ENCODE results near the gene RALBP1.
"Not testable (repeated sequence)": the region's sequence is repeated elsewhere in the genome, so short reads cannot be mapped to it uniquely, and the experiment has no call there.

Gene RALBP1

DNA sequence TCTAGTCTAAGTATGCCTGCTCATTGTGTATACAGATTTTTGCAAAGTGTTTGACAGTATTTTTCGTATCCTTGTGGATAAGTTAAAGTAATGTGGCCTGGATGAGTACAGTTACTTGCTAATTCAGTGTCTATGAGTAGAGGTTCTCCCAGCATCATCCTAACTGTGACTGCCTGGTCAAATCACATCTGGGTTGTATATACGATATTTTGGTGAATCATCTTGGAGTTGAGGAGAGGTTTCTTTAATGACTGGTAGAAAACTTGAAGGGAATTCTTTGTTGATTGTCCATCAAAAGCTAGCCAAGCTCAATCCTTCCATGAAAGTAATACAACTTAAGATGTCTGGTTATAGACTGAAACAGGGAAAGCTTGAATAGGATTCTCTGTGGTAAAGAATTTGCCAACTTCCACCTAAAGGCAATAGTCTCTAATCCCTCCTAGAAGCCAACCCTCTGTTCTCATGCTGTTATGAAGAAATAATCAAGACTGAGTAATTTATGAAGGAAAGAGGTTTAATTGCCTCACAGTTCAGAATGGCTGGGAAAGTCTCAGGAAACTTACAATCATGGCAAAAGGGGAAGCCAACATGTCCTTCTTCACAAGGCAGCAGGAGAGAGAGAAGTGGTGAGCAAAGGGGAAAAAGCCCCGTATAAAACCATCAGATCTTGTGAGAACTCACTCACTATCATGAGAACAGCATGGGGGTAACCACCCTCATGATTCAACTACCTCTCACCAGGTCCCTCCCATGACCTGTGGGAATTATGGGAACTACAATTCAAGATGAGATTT is 19.4 kb upstream of the RALBP1 start:
- no peak for DNase-seq

DNA sequence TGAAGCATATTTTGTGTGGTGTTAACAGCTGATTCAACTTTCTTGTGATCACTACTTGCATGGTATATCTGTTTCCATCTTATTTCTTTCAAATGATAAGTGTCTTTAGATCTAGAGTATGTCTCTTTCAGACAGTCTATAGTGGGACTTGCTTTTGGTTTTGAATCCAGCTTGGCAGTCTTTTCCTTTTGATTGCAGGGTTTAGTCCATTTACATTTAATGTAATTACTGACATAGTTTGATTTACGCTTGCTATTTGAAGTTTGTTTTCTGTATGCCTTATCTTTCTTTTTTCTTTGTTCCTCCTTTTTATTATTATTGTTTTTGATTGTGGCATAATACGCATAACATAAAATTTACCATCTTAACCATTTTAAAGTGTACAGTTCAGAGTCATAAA is 9.2 kb upstream of the RALBP1 start:
- DNase-seq = no peak

DNA sequence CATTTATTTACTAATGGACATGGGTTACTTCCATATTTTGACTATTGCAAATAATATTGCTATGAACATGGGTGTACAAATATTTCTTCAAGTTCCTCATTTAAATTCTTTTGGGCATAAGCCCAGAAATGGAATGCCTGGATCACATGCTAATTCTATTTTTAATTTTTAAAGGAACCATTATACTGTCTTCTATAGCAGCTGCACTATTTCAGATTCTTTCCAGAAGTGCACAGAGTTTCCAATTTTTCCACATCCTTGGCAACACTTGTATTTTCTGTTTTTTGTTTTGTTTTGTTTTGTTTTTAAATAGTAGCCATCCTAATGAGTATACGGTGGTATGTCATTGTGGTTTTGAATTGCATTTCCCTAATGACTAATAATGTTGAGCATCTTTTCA is 8.5 kb upstream of the RALBP1 start:
- no peak for DNase-seq

DNA sequence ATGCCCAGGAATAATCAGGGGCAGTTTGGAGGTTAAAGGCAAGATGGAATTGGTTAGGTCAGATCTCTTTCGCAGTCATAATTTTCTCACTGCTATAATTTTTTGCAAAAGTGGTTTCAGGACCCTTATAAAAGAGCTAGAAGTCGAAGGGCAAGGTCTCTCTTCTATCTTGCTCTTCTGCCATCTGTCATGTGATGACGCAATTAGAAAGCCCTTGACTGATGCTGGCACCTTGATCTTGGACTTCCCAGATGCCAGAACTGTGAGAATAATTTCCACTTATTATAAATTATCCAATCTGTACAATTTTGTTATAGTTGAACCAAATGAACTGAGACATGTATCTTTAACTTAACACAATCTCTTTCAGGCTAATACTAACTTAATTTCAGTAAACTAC is 6.3 kb upstream of the RALBP1 start:
- DNase-seq = no peak

DNA sequence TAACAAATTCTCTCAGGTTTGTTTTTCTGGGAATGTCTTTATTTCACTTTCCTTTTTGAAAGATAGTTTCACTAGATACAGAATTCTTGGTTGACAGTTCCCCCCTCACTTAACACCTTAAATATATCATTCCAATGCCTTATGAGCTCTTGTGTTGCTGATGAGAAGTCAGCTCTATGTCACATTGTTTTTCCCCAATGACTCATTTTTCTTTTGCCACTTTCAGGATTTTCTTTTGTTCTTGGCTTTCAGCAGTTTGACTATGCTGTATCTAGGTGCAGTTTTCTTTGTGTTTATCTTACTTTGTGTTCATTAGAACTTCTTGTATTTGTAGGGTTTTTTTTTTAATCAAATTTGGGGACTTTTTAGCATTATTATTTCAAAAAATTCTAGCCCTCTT is 5.6 kb upstream of the RALBP1 start:
- no peak for DNase-seq

DNA sequence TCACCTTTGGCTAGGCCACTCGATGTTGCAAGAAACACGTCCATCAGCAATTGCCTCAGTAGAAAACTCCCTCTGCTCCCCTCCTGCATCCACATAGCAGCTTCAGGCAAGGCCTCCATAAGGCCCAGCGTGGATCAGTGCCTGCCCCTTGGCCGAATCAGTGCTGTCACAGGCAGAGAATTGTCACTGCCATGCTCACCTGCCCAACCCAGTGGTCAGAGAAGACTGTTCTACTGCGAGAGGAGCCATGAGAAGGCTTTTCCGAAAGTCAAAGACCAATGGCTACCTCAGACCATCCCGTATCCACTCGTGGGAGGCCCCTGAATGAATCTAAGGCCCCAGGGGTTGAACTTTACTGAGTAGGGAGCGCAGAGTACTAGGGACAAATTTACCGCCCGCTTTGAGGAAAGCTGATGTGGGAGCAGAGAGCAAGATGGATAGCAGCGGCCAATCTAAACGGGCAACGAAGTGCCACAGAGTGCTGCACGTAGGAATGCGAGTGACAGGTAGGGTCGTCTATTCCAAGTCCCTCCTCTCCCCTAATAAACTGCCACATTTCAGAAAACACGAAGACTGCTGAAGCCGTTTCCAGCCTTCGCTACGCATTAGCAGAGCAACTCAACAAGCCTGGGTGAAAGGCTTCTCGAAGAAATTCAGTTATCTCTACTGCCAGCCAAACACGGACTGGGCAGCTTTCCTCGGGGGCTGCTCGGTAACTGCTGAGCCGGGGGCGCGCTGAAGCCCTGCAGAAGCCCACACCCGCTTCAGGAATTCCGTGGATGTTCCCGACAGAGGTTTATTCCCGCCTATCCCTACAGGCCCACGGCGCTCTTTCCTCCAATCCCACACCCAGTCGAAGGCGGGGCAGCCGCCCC is 968 bp upstream of the RALBP1 start:
- DNase-seq = no peak

DNA sequence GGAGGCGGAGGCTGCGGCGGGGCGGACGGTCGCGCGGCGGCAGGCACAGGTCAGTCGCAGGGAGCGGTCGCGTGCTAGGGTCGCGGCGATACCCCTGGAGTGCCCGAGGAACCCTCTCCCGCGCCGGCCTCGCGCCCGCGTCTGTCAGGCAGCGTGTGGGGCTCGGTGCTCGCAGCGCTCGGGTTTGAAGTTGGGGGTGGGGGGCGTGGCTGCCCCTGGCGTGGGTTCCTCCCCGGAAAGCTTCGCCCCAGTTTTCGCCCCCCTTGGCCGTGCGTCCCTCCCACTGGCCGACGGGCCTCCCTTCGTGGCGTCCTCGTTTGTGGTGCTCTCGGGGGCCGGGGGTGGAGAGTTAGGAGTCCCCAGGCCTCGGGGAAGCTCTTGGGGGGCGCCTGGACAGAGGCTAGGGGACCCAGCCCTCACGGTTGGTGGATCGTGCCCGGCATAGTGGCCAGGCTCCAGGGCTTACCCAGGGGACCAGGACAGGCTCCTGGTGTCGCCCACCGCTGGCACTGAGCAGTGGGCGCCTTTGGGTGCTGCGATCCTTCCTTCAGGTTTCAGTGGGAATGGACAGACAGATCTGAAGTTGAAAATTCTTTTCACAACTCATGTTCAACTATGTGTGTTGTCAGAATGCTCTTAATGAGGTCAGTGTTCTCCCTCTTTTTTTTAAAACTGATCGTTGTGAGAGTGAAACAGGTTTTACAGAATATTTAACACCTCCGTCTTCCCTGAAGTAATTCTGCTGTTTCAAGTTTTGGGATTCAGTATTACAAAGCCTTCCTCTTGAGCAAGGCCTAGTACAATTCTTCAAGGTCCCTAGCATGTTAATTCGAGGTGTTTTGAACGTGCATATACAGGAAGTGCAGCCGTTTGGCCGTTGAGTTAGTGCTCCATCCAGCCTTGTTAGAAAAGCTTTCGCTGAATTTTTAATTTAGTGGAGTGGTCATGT is 604 bp downstream of the RALBP1 start:
- DNase-seq = peak in 1 of 2 donors; percentile 55

DNA sequence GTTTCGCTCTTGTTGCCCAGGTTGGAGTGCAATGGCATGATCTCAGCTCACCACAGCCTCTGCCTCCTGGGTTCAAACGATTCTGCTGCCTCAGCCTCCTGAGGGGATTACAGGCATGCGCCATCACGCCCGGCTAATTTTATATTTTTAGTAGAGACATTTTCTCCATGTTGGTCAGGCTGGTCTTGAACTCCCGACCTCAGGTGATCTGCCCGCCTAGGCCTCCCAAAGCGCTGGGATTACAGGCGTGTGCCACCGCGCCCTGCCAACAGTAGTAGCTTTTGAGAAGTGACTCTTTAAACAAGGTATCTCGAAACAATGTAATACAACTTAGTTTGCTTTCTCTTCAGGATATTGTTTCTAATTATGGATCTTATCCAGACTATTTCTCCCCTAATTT is 1.6 kb downstream of the RALBP1 start:
- DNase-seq = not testable (repeated sequence)

DNA sequence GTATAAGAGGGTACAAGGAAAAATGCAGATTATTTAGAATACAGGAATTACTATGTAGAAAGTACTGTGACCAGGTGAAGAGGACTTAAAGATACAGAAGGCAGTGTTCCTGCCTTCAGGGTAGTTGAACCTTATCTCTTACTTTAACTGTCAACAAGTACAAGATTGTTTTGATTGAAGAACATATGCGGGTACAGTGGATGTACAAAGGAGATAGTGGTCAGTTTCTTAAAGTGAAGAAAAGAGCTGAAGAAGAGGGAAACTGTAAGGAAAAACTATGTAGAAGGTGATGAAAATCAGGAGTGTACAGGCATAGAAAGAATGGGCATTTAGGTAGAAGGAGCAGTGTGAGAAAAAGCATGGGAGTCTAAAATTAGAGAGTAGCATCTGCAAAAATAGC is 2.2 kb downstream of the RALBP1 start:
- DNase-seq = no peak

DNA sequence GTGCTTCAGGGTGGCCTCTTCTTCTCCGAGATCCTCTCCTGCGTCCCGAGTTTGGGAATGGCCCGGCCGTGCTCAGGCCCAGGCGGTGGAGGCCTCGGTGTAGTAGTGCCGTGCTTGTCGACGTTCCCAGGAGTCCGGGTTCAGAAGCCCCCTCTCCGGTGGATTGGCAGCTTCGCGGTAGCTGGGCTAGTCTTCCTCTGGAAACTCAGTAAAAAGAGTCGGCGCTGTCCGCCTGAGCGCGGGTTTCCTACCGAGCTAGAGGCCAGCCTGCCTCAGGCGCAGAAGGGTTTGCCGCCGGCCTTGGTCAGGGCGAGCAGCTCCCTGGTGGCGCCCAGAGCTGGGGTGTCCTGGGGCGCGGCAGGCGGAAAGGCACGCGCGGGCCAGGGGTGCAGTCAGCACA is 3.2 kb downstream of the RALBP1 start:
- no peak for DNase-seq

DNA sequence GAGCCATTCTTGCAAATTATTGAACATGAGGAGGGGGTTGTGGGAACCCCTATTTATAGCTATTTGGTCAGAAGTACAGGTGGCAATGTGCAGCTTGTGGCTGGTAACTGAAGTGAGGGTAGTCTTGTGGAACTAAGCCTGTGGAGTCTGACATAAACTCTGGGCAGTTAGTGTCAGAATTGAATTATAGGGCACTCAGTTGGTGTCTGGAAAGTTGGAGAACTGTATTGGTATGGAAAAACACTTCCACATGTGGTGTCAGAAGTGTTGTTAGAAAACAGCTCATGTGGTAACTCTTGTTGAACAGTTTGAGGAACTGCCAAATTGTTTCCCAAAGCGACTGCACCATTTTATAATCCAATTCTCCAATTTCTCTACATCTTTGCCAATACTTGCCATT is 7.5 kb downstream of the RALBP1 start:
- DNase-seq = no peak

DNA sequence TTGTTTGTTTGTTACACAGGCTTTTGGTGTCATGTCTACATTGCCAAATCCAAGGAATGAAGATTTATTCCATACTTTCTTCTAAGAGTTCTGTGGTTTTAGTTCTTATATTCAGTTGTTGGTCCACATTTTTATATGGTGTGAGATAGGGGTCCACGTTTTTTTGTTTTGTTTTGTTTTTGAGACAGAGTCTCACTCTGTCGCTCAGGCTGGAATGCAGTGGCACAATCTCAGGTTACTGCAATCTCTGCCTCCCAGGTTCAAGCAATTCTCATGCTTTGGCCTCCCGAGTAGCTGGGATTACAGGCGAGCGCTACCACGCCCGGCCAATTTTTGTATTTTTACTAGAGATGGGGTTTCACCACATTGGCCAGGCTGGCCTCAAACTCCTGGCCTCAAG is 8.2 kb downstream of the RALBP1 start:
- no peak for DNase-seq

DNA sequence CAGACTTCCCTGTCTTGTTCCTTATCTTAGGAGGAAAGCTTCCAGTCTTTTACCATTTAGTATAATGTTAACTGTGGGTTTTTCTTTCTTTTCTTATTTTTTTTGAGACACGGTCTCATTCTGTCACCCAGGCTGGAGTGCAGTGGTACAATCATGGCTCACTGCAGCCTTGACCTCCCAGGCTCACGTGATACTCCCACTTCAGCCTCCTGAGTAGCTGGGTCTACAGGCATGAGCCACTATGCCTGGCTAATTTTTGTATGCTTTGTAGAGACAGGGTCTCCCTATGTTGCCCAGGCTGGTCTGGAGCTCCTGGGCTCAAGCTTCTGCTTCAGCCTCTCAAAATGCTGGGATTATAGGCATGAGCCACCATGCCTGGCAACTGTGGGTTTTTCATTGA is 9.5 kb downstream of the RALBP1 start:
- DNase-seq = not testable (repeated sequence)

DNA sequence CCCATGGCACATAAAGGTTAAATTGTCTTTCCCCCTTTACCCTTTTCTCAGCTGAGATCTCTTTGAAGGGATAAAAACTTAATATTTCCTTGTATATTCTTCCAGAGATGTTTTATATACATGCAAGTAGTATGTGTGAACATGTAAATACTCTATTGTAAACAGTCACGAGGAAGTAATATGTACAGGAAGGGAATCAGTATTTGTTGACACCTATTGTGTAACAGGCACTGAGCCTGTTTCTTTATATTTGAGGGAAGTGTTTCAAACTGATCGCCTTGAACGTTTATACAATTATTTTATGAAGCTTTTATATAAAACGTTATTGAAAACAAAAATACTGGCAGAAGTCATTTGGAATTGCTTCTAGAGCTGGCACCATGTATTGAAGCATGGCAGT is 13.2 kb downstream of the RALBP1 start:
- no peak for DNase-seq

DNA sequence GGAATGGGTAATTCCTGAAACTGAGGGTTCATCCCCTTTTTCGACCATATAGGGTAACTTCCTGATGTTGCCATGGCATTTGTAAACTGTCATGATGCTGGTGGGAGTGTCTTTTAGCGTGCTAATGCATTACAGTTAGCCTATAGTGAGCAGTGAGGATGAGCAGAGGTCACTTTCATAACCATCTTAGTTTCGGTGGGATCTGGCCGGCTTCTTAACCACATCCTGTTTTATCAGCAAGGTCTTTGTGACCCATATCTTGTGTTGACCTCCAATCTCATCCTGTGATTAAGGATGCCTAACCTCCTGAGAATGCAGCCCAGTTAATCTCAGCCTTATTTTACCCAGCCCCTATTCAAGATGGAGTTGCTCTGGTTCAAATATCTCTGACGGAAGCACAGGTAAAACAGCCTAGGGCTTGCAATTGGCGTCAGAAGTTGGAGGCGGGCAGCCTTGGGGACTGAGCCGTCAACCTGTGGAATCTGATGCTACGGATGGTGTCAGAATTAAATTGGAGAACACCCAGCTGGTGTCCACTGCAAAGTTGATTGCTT is 19.5 kb downstream of the RALBP1 start:
- DNase-seq = no peak

DNA sequence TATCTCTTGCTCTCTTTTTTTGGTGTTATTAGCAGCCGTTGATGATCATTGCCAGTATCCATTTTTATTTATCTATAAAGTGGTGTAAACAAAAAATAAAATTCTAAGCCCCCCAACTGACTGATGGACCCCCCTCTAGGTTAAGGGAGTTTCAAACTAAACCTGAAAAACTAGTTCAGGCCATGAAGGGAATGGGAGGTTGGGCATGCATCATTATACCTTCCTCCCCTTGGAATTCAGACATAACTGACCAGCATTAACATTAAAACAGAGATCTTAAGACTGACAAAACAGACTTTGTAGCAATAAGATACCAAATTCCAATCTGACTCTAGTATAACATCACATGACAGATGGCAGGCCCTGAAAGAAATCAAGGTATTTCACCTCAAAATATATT is 20.2 kb downstream of the RALBP1 start:
- DNase-seq = no peak

DNA sequence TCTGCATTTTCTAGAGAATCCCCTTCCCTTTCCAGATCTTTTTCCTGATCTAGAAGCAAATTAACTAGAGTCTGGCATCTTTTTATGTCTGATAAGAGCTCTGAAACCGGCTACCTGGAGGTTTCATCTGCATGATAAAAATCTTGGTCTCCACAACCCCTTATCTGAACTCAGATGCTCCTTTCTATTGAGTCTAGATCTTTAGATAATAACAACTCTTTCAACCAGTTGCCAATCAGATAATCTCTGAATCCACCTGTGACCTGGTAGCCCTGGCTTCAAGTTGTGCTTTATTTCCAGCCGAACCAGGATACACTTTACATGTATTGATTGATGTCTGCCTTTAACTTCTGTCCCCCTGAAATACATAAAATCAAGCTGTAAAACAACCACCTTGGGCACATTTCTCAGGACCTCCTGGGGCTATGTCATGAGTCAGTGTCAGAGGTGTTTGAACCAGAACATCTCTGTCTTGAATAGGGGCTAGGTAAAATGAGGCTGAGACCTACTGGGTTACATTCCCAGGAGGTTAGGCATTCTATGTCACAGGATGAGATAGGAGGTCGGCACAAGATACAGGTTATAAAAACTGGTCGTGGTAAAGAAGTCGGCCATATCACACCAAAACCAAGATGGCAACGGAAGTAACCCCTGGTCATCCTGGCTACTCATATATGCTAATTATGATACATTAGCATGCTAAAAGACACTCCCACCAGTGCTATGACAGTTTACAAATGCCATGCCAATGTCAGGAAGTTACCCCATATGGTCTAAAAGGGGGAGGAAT is 20.8 kb downstream of the RALBP1 start:
- no peak for DNase-seq

DNA sequence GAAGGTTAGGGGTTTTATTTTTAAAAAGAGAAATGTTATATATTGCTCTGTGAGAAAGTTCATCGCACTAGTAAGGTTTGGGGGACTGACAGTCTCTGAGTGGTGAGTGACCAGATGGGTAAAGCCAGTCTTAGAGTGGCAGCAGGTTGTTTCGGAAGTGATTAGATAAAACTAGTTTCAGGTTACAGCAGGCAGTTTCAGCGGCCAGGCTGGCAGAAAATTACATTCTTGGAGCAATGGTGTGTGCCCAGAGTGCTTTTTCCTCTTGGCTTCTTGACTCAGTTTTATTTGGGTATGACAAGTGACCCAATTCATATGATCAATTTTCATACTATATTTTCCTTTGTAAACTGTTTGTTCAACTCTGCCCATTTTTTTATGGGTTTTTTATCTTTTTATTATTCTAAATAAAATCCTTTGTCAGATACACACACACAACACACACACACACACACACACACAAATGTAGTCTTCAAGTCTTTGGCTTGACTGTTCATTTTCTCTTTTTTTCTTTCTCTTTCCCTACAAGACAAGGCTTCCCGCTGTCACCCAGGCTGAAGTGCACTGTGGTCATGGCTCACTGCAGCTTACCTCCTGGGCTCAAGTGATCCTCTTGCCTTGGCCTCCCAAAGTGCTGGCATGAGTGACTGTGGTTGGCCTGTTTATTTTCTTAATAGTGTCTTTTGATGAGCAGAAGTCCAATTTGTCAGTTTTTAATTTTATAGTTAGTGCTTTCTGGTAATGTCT is 30.9 kb downstream of the RALBP1 start:
- no peak for DNase-seq

DNA sequence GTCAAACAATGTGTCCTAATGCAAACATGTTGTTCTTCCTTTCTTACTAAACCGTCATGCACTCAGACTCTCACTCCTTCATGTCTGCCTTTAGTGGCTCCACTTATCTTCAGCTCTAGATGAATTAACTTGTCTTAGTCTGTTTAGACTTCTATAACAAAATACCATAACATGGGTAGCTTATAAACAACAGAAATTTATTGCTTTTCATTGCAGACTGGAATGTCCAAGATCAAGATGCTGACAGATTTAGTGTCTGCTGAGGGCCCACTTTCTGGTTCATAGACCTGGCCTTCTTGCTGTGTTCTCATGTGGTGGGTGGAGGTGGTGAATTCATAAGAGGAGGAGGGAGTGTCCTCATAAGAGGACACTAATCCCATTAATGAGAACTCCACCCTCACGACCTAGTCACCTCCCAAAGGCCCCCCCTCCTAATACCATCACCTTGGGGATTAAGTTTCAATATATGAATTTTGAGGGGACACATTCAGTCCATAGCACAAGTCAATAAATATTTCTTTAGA is 32.3 kb downstream of the RALBP1 start:
- DNase-seq = no peak

DNA sequence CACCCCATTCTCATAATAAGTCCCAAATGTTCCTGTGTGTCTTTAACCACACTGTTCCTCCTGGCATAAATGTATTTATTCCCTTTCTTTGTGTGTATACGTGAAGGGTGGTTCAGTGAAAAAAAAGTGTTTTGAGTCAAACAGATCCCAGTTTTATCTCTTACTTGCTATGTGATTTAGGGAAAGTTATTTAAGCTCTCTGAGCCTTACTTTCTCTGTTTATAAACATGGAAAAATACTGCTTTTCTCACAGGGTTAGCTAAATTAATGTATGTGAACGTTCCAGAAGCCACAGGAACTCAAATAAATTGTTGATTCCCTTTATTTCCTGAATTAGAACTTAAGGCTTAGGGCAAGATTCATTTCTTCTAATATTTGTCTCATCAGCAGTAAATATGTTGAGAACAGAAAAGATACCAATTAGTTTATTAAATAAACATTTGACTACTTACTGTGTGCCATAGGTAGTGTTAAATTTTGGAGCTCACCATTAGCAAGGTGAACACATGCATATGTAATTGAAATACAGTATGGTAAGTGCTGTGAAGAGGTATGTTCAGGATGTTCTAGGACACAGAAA is 33.2 kb downstream of the RALBP1 start:
- no peak for DNase-seq

All from bone marrow (tissue), 2 donors.